HepG2 (cell line): Measurements from ENCODE around the gene BIRC3. TPM values are rescaled to one million over a fixed set of nuclear protein-coding genes. Genes with fewer than 3 reads are reported as not detected.

ENCODE experiments used
- DDIT3 ChIP-seq: sonication (generic); formaldehyde crosslinking; IDR thresholded peaks from 2 replicates; pipeline ENCODE4 v1.4.0; 2020; ENCODE audit warnings: mild to moderate bottlenecking, missing genetic modification reagents
- IRX3 ChIP-seq: sonication (generic); formaldehyde crosslinking; IDR thresholded peaks from 2 replicates; pipeline ENCODE4 v1.8.1; 2023; ENCODE audit warnings: mild to moderate bottlenecking, low read depth, missing genetic modification reagents, borderline replicate concordance
- NRL ChIP-seq: sonication (generic); formaldehyde crosslinking; IDR thresholded peaks from 2 replicates; pipeline ENCODE4 v1.5.0; 2020; ENCODE audit warnings: missing genetic modification reagents, mild to moderate bottlenecking, moderate library complexity, borderline replicate concordance
- POLR2AphosphoS2 ChIP-seq: IDR thresholded peaks from 2 replicates; pipeline ENCODE4 v1.6.1; 2011; ENCODE audit warnings: low read depth, low read length, improper control_type of control experiment
- SALL2 ChIP-seq: sonication (generic); formaldehyde crosslinking; IDR thresholded peaks from 2 replicates; pipeline ENCODE4 v1.8.1; 2023; ENCODE audit warnings: mild to moderate bottlenecking, missing genetic modification reagents, inconsistent platforms
- SSRP1 ChIP-seq: IDR thresholded peaks from 2 replicates; pipeline ENCODE4 v1.6.1; 2016; ENCODE audit warnings: control low read depth
- SUZ12 ChIP-seq: fragments of 150-350 bp; IDR thresholded peaks from 2 replicates; pipeline ENCODE4 v1.6.1; 2014; ENCODE audit warnings: low read depth, low read length
- ZBTB4 ChIP-seq: sonication (generic); formaldehyde crosslinking; IDR thresholded peaks from 2 replicates; pipeline ENCODE4 v1.4.0; 2020; ENCODE audit warnings: missing genetic modification reagents, mild to moderate bottlenecking, borderline replicate concordance
- ZMYM4 ChIP-seq: sonication (generic); formaldehyde crosslinking; IDR thresholded peaks from 2 replicates; pipeline ENCODE4 v1.8.1; 2023; ENCODE audit warnings: mild to moderate bottlenecking, missing genetic modification reagents
- ZNF138 ChIP-seq: sonication (generic); formaldehyde crosslinking; IDR thresholded peaks from 2 replicates; pipeline ENCODE4 v1.5.0; 2020; ENCODE audit warnings: mild to moderate bottlenecking, low read depth, missing genetic modification reagents
- ZNF20 ChIP-seq: sonication (generic); formaldehyde crosslinking; IDR thresholded peaks from 2 replicates; pipeline ENCODE4 v1.4.0; 2020; ENCODE audit warnings: mild to moderate bottlenecking, moderate library complexity, missing genetic modification reagents
- ZNF317 ChIP-seq: sonication (generic); formaldehyde crosslinking; IDR thresholded peaks from 2 replicates; pipeline ENCODE4 v1.5.0; 2020; ENCODE audit warnings: mild to moderate bottlenecking, missing genetic modification reagents
- ZNF326 ChIP-seq: sonication (generic); formaldehyde crosslinking; IDR thresholded peaks from 2 replicates; pipeline ENCODE4 v1.4.0; 2020; ENCODE audit warnings: missing genetic modification reagents, borderline replicate concordance
- ZNF562 ChIP-seq: sonication (generic); formaldehyde crosslinking; IDR thresholded peaks from 2 replicates; pipeline ENCODE4 v1.8.0; 2022; ENCODE audit warnings: missing genetic modification reagents, borderline replicate concordance
- ZNF792 ChIP-seq: IDR thresholded peaks from 2 replicates; pipeline ENCODE4 v1.6.1; 2016
- ZNF841 ChIP-seq: sonication (generic); formaldehyde crosslinking; IDR thresholded peaks from 2 replicates; pipeline ENCODE4 v1.8.1; 2023; ENCODE audit warnings: missing genetic modification reagents, borderline replicate concordance
- ZSCAN31 ChIP-seq: sonication (generic); formaldehyde crosslinking; IDR thresholded peaks from 2 replicates; pipeline ENCODE4 v1.5.0; 2020; ENCODE audit warnings: low read depth, mild to moderate bottlenecking, missing genetic modification reagents
- polyA plus RNA-seq, 8 experiments: library from polyadenylated mRNA; depleted of rRNA in 3 of 8; stranded (reverse) in 7 of 8; unstranded in 1 of 8; fragments of >200 nt; fragmentation: Illumina TruSeq in 4 of 8; extraction: Trizol in 4 of 8; gene quantifications; 2 replicates each; pipeline versions ENCODE4 v1.2.1 to v1.2.3, GENCODE V29; 2011 to 2016; ENCODE audit warnings: low read depth in 4 of 8, missing spikeins in 1 of 8, mixed read lengths in 1 of 8; ENCODE audit not compliant: insufficient read depth in 1 of 8
- total RNA-seq, 5 experiments: library from RNA; depleted of rRNA; stranded (reverse); fragments of >200 nt; fragmentation: Illumina TruSeq; extraction: Trizol; gene quantifications; 2 replicates each; pipeline ENCODE4 v1.2.3, GENCODE V29; 2016; ENCODE audit warnings: low read depth in 1 of 5
- TF ChIP-seq, protein P1 (sequence below): IDR thresholded peaks from 2 replicates; pipeline ENCODE4 v1.6.1; 2016; ENCODE audit warnings: mild to moderate bottlenecking, missing biosample characterization, missing genetic modification reagents
- TF ChIP-seq, protein P2 (sequence below): IDR thresholded peaks from 2 replicates; pipeline ENCODE4 v1.6.1; 2016; ENCODE audit warnings: low read depth, control low read depth
- TF ChIP-seq, protein P3 (sequence below): IDR thresholded peaks from 2 replicates; pipeline ENCODE4 v1.4.0; 2020; ENCODE audit warnings: mild to moderate bottlenecking, missing genetic modification reagents

BIRC3 gene
- total and polyA plus RNA-seq, 2 of the 13 experiments (the other 11 are each of a cell fraction or from before 2014, with no cell fraction given), result 0.41 to 4.2 TPM

DNA sequence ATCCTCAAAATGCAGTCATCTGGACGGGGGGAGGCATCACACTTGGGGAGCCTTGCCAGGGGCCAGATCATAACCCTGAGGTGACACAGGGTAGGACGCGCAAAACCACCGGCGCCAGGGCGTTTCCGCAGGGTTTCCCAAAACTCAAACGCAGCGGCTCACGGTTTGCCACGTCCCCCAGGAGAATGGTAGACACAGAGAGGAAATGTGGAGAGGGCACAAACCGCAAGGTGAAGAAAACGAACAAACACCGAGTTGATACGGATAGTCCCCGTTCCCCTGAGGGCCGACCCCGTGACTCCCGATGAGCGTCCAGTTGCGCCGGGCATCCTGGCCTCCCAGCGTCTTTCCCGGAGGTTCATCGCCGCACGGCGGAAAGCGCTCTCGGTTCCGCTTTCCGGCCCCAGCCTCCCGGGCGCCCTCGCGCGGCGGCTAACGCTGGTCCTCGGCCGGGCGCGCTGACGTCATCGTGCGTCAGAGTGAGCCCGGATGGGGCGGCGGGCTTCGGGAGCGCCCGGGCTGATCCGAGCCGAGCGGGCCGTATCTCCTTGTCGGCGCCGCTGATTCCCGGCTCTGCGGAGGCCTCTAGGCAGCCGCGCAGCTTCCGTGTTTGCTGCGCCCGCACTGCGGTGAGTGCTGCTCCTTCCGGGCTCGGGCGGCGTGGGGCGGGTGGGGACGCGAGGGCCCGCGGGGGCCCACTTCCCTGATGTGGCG is 29.6 kb downstream of the BIRC3 start, which contains the start of gene BIRC2 (continued):
- TF ChIP-seq DDIT3 (CRISPR knock-in tag), result no peak
- TF ChIP-seq, protein P1, sequence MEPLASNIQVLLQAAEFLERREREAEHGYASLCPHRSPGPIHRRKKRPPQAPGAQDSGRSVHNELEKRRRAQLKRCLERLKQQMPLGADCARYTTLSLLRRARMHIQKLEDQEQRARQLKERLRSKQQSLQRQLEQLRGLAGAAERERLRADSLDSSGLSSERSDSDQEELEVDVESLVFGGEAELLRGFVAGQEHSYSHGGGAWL (CRISPR knock-in tag), result peak; percentile 78; the same call in 1 of the 2 replicates
- TF ChIP-seq ZNF317 (CRISPR knock-in tag), result peak; percentile 23; the same call in 1 of the 2 replicates
- TF ChIP-seq, protein P2, sequence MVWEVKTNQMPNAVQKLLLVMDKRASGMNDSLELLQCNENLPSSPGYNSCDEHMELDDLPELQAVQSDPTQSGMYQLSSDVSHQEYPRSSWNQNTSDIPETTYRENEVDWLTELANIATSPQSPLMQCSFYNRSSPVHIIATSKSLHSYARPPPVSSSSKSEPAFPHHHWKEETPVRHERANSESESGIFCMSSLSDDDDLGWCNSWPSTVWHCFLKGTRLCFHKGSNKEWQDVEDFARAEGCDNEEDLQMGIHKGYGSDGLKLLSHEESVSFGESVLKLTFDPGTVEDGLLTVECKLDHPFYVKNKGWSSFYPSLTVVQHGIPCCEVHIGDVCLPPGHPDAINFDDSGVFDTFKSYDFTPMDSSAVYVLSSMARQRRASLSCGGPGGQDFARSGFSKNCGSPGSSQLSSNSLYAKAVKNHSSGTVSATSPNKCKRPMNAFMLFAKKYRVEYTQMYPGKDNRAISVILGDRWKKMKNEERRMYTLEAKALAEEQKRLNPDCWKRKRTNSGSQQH (CRISPR knock-in tag), result peak; percentile 87
- no peak for TF ChIP-seq POLR2AphosphoS2
- TF ChIP-seq NRL (CRISPR knock-in tag), result peak; percentile 84
- no peak for TF ChIP-seq SUZ12
- TF ChIP-seq ZNF841, result no peak
- TF ChIP-seq IRX3, result 0 out of 2 replicates have a peak, but pooled peaks have one; percentile 28
- peak; percentile 67 for TF ChIP-seq ZSCAN31 (CRISPR knock-in tag)
- TF ChIP-seq SALL2, result 0 out of 2 replicates have a peak, but pooled peaks have one; percentile 72
- TF ChIP-seq ZNF20 (CRISPR knock-in tag), result 0 out of 2 replicates have a peak, but pooled peaks have one; percentile 52
- TF ChIP-seq ZNF138 (CRISPR knock-in tag), result no peak
- peak; percentile 60; the same call in 1 of the 2 replicates for TF ChIP-seq ZBTB4
- TF ChIP-seq ZNF792, result peak; percentile 66; the same call in 1 of the 2 replicates
- TF ChIP-seq, protein P3, sequence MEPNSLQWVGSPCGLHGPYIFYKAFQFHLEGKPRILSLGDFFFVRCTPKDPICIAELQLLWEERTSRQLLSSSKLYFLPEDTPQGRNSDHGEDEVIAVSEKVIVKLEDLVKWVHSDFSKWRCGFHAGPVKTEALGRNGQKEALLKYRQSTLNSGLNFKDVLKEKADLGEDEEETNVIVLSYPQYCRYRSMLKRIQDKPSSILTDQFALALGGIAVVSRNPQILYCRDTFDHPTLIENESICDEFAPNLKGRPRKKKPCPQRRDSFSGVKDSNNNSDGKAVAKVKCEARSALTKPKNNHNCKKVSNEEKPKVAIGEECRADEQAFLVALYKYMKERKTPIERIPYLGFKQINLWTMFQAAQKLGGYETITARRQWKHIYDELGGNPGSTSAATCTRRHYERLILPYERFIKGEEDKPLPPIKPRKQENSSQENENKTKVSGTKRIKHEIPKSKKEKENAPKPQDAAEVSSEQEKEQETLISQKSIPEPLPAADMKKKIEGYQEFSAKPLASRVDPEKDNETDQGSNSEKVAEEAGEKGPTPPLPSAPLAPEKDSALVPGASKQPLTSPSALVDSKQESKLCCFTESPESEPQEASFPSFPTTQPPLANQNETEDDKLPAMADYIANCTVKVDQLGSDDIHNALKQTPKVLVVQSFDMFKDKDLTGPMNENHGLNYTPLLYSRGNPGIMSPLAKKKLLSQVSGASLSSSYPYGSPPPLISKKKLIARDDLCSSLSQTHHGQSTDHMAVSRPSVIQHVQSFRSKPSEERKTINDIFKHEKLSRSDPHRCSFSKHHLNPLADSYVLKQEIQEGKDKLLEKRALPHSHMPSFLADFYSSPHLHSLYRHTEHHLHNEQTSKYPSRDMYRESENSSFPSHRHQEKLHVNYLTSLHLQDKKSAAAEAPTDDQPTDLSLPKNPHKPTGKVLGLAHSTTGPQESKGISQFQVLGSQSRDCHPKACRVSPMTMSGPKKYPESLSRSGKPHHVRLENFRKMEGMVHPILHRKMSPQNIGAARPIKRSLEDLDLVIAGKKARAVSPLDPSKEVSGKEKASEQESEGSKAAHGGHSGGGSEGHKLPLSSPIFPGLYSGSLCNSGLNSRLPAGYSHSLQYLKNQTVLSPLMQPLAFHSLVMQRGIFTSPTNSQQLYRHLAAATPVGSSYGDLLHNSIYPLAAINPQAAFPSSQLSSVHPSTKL, result peak; percentile 66
- no peak for TF ChIP-seq ZNF562
- TF ChIP-seq SSRP1 (CRISPR knock-in tag), result no peak
- peak; percentile 96 for TF ChIP-seq ZMYM4 (CRISPR knock-in tag)
- TF ChIP-seq ZNF326 (CRISPR knock-in tag), result no peak
